Colonic mucosa (tissue), 4 donors: ENCODE data around the gene PCOLCE2. TPM values are rescaled to one million over a fixed set of nuclear protein-coding genes. Genes with fewer than 3 reads are reported as not detected.
"Not testable (repeated sequence)": the region's sequence is repeated elsewhere in the genome, so short reads cannot be mapped to it uniquely, and the experiment has no call there.

ENCODE experiments used
- DNase-seq: peaks from one replicate; pipeline ENCODE4 v3.0.0-alpha.2; 2020
- H3K27ac ChIP-seq: fragments of 200-600 bp; one replicate; pipeline ENCODE4 v1.8.0; 2021
- H3K27me3 ChIP-seq: fragments of 200-600 bp; one replicate; pipeline ENCODE4 v1.8.0; 2021
- H3K36me3 ChIP-seq: fragments of 200-600 bp; one replicate; pipeline ENCODE4 v1.8.0; 2021
- H3K4me1 ChIP-seq: fragments of 200-600 bp; one replicate; pipeline ENCODE4 v1.8.0; 2021; ENCODE audit warnings: mild to moderate bottlenecking
- H3K4me3 ChIP-seq: fragments of 200-600 bp; one replicate; pipeline ENCODE4 v1.8.0; 2021
- H3K9ac ChIP-seq, 2 donors: one replicate each; pipeline ENCODE4 v1.7.0; 2013; ENCODE audit warnings: control low read depth in 2 of 2, low read depth in 2 of 2, low read length in 2 of 2
- H3K9me3 ChIP-seq: fragments of 200-600 bp; one replicate; pipeline ENCODE4 v1.8.0; 2021
- intact Hi-C: fragments of 100-400 bp; cut with DNase I; formaldehyde crosslinking; loops from one replicate; pipeline ENCODE4 v1.14.1; 2022
- total RNA-seq, 2 donors: library from RNA; stranded (reverse); fragmentation: NEBNext Ultra II Directional in 1 of 2; extraction: Animal tissue kit (Norgen Biotek cat#: 25700) in 1 of 2; gene quantifications; one replicate each; pipeline ENCODE4 v1.2.1, GENCODE V29; 2021
- TF ChIP-seq, protein P1 (sequence below): fragments of 200-600 bp; IDR thresholded peaks from one replicate; pipeline ENCODE4 v1.8.0; 2022; ENCODE audit warnings: antibody characterized with exemption, mild to moderate bottlenecking
- donor health status: healthy.
- donor health status: DM: no; HTN: no; CAD: no.
- donor health status: DM: no; HTN: no; CAD: no.

The PCOLCE2 gene
- total RNA-seq, 2 donors from 2014 or later = 1.0 to 1.9 TPM

DNA sequence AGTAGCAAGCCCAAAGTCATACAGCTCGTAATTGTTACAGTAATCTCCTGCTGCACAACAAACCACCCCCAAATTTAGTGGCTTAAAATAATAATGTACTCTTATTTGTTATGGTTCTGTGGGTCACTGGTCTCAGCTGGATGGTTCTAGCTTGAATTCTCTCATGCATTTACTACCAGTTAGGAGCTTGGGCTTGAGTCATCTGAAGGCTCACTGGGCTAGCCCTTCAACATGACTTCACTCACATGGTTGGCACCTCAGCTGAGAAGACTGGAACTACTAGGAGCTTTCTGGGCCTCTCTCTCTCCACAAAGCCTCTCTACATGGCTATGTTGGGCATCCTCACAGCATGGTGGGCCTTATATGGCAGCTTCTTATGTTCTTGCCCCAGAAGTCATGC lies 12.5 kb downstream of the PCOLCE2 start:
- no peak overlapping the region for H3K4me3 ChIP-seq
- no peak overlapping the region for H3K27ac ChIP-seq
- H3K9me3 ChIP-seq = no peaks in the 10 kb centered on the region
- H3K27me3 ChIP-seq = no peaks in the 10 kb centered on the region
- no peaks in the 10 kb centered on the region for H3K36me3 ChIP-seq
- H3K9ac ChIP-seq = no peak overlapping the region
- TF ChIP-seq, protein P1, sequence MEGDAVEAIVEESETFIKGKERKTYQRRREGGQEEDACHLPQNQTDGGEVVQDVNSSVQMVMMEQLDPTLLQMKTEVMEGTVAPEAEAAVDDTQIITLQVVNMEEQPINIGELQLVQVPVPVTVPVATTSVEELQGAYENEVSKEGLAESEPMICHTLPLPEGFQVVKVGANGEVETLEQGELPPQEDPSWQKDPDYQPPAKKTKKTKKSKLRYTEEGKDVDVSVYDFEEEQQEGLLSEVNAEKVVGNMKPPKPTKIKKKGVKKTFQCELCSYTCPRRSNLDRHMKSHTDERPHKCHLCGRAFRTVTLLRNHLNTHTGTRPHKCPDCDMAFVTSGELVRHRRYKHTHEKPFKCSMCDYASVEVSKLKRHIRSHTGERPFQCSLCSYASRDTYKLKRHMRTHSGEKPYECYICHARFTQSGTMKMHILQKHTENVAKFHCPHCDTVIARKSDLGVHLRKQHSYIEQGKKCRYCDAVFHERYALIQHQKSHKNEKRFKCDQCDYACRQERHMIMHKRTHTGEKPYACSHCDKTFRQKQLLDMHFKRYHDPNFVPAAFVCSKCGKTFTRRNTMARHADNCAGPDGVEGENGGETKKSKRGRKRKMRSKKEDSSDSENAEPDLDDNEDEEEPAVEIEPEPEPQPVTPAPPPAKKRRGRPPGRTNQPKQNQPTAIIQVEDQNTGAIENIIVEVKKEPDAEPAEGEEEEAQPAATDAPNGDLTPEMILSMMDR = no peak
- intact Hi-C loops = no loop called here
- no peaks in the 10 kb centered on the region for H3K4me1 ChIP-seq
- DNase-seq = no peak

DNA sequence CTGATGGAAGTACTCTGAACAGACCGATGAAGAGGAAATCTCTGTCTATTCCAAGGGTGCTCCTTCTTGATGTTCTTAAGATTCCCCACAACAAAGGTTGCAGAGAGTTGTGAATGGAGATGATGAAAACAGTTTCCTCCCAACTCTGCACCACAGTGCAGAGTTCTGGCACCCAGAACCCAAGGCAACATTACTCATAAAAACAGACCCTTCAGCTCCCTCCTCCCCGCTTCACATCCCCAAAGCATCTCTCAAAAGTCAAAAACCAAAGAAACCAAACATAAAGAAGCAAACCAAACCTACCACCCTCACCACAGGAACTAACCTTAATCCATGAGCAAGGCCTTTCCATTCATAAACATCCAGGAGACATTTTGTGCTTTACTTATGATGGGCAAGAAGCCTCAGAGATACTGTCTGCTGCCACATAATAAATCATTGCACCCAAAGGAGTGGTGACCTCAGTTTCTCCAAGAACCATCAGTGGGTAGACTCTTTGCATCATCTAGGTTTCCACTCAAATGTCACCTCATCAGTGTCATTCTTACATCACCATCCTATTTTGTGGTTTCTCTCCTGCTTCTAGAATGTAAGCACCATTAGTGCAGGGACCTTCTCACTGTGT lies 13.2 kb downstream of the PCOLCE2 start:
- TF ChIP-seq, protein P1 = no peak
- Histone ChIP-seq H3K27me3 (no peaks in the 10 kb centered on the region), H3K9me3 (no peaks in the 10 kb centered on the region), H3K4me1 (no peaks in the 10 kb centered on the region), H3K27ac (no peak overlapping the region), H3K9ac (no peak overlapping the region), H3K36me3 (no peaks in the 10 kb centered on the region), H3K4me3 (no peak overlapping the region)
- intact Hi-C loops = no loop called here
- no peak for DNase-seq

DNA sequence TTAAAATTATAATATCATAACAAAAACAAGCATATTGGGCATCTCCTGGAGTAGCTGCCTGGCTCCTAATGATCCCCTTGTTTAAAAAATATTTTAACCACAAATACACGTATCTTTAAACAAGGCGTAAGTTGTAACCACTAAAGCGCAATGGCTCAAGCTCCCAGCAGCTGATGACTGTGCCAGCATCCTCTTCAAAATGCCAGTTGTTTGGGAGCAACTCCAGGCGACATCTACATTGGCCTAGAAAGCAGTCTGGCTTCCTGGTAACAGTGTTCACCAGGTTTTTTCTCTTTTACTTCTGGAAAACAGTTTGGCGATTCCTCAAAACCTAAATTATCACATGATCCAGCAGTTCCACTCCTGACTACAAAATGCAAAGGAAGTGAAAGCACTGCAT lies 13.8 kb downstream of the PCOLCE2 start:
- no peaks in the 10 kb centered on the region for H3K27me3 ChIP-seq
- H3K36me3 ChIP-seq = no peaks in the 10 kb centered on the region
- no peaks in the 10 kb centered on the region for H3K9me3 ChIP-seq
- no peaks in the 10 kb centered on the region for H3K4me1 ChIP-seq
- H3K9ac ChIP-seq = no peak overlapping the region
- intact Hi-C loops = no loop called here
- no peak overlapping the region for H3K27ac ChIP-seq
- no peak for DNase-seq
- no peak overlapping the region for H3K4me3 ChIP-seq
- TF ChIP-seq, protein P1 = no peak

DNA sequence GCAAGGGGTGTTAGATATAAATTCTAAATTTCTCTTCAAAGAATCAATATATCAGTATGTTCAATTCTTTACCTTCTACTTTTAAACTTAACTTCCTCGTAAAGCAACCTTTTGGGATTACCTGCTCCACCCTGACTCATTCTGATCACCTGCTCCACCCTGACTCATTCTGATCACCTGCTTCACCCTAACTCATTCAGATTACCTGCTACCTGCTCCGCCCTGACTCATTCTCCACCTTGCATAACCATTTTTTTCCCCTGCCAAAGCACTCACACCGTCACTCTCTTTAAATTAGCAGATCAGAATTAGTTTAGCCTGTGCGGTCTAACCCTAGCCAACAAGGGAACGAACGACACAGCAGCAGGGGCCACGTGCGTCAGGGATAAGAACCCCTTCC lies 20.5 kb downstream of the PCOLCE2 start:
- intact Hi-C loops, H3K36me3 ChIP-seq, H3K4me3 ChIP-seq, H3K4me1 ChIP-seq, H3K27me3 ChIP-seq, H3K9ac ChIP-seq, H3K27ac ChIP-seq, DNase-seq, H3K9me3 ChIP-seq: not testable (repeated sequence)

DNA sequence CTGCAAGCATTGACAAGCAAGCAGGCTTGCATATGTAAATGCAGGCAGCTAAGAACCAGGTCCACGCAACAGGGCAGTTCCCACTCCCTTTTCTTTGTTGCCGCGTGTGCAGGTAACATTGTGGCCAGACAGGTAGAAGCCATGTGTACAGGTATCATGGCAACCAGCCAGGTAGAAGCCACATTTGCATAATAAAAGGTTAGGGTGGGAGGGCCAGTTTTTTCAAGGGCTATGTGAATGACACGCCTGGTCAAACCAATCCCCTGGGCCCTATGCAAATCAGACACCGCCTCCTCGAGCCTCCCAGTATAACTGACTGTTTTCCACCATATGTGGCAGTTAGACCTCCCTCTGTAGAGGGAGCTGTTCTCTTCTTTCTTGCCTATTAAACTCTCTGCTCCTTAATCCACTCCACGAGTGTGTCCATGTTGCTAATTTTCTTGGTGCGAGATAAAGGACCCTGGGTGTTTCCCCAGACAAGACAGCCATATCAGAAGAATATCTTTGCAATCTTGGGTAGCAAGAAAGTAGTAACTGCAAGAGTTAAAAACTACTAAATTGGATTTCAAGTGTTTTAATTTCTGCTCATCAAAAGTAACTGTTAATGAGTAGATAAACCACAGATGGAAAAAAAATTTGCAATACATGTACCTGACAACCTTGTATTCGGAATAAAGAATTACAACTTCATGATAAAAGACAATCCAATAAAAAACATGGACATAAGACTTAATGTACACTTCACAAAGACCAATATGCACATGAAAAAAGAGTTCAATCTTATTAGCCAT lies 21.8 kb downstream of the PCOLCE2 start:
- H3K27ac ChIP-seq = no peak overlapping the region
- no peak for DNase-seq

More for the DNA sequence above, 21.8 kb downstream of the PCOLCE2 start:
- Histone ChIP-seq H3K9ac (no peak overlapping the region), H3K4me1 (no peaks in the 10 kb centered on the region), H3K36me3 (no peaks in the 10 kb centered on the region), H3K9me3 (no peaks in the 10 kb centered on the region), H3K27me3 (no peaks in the 10 kb centered on the region), H3K4me3 (no peak overlapping the region)
- TF ChIP-seq, protein P1 = no peak
- intact Hi-C loops = no loop called here
